ENCODE measurements around the gene UGGT1.
A peak's percentile ranks its signal among the peaks of the same experiment; 100 is the strongest.

The UGGT1 gene

GRCh38 chr2:128073278-128073677 lies 17.7 kb upstream of the UGGT1 start:
- Histone ChIP-seq H3K4me3 (ENCODE audit: low read depth, low read length) (no peak overlapping the region), H3K27me3 (ENCODE audit: control insufficient read depth, insufficient read depth, low read length) (no peaks in the 10 kb centered on the region), H3K9me3 (ENCODE audit: control insufficient read depth, insufficient read depth, low read length) (no peaks in the 10 kb centered on the region), H3K4me1 (ENCODE audit: control insufficient read depth, insufficient read depth, low read length) (no peaks in the 10 kb centered on the region), H3K36me3 (ENCODE audit: control insufficient read depth, insufficient read depth, low read length) (no peaks in the 10 kb centered on the region), H3K9ac (ENCODE audit: low read depth, low read length) (no peak overlapping the region)

- Histone ChIP-seq H3K4me1 (ENCODE audit: control insufficient read depth, insufficient read depth, low read length) (no peaks in the 10 kb centered on the region), H3K27me3 (ENCODE audit: control insufficient read depth, insufficient read depth, low read length) (no peaks in the 10 kb centered on the region), H3K4me3 (ENCODE audit: low read depth, low read length) (no peak overlapping the region), H3K36me3 (ENCODE audit: control insufficient read depth, insufficient read depth, low read length) (no peaks in the 10 kb centered on the region), H3K9ac (ENCODE audit: low read depth, low read length) (no peak overlapping the region), H3K9me3 (ENCODE audit: control insufficient read depth, insufficient read depth, low read length) (no peaks in the 10 kb centered on the region)
Measured at GRCh38 chr2:128076461-128077106, 14.4 kb upstream of the UGGT1 start.

- Histone ChIP-seq H3K9me3 (ENCODE audit: control insufficient read depth, insufficient read depth, low read length) (no peaks in the 10 kb centered on the region), H3K4me1 (ENCODE audit: control insufficient read depth, insufficient read depth, low read length) (no peaks in the 10 kb centered on the region), H3K36me3 (ENCODE audit: control insufficient read depth, insufficient read depth, low read length) (no peaks in the 10 kb centered on the region), H3K4me3 (ENCODE audit: low read depth, low read length) (no peak overlapping the region), H3K27me3 (ENCODE audit: control insufficient read depth, insufficient read depth, low read length) (no peaks in the 10 kb centered on the region), H3K9ac (ENCODE audit: low read depth, low read length) (no peak overlapping the region)
Measured at GRCh38 chr2:128084757-128085156, 6.2 kb upstream of the UGGT1 start.

GRCh38 chr2:128086244-128086643 lies 4.8 kb upstream of the UGGT1 start:
- H3K9me3 ChIP-seq (ENCODE audit: control insufficient read depth, insufficient read depth, low read length) = no peaks in the 10 kb centered on the region
- H3K4me1 ChIP-seq (ENCODE audit: control insufficient read depth, insufficient read depth, low read length) = no peaks in the 10 kb centered on the region
- H3K36me3 ChIP-seq (ENCODE audit: control insufficient read depth, insufficient read depth, low read length) = no peaks in the 10 kb centered on the region
- H3K9ac ChIP-seq (ENCODE audit: low read depth, low read length) = no peak overlapping the region
- H3K4me3 ChIP-seq (ENCODE audit: low read depth, low read length) = no peak overlapping the region
- H3K27me3 ChIP-seq (ENCODE audit: control insufficient read depth, insufficient read depth, low read length) = no peaks in the 10 kb centered on the region

- Histone ChIP-seq H3K9ac (ENCODE audit: low read depth, low read length) (peak overlapping the region; percentile 57), H3K27me3 (ENCODE audit: control insufficient read depth, insufficient read depth, low read length) (no peaks in the 10 kb centered on the region), H3K36me3 (ENCODE audit: control insufficient read depth, insufficient read depth, low read length) (no peaks in the 10 kb centered on the region), H3K9me3 (ENCODE audit: control insufficient read depth, insufficient read depth, low read length) (no peaks in the 10 kb centered on the region), H3K4me1 (ENCODE audit: control insufficient read depth, insufficient read depth, low read length) (no peaks in the 10 kb centered on the region), H3K4me3 (ENCODE audit: low read depth, low read length) (peak overlapping the region; percentile 96)
Measured at GRCh38 chr2:128090575-128090944, 440 bp upstream of the UGGT1 start.

- Histone ChIP-seq H3K27me3 (ENCODE audit: control insufficient read depth, insufficient read depth, low read length) (no peaks in the 10 kb centered on the region), H3K4me1 (ENCODE audit: control insufficient read depth, insufficient read depth, low read length) (no peaks in the 10 kb centered on the region), H3K4me3 (ENCODE audit: low read depth, low read length) (peak overlapping the region; percentile 96), H3K9ac (ENCODE audit: low read depth, low read length) (peak overlapping the region; percentile 61), H3K36me3 (ENCODE audit: control insufficient read depth, insufficient read depth, low read length) (no peaks in the 10 kb centered on the region), H3K9me3 (ENCODE audit: control insufficient read depth, insufficient read depth, low read length) (no peaks in the 10 kb centered on the region)
Measured at GRCh38 chr2:128091726-128092080, 703 bp downstream of the UGGT1 start.

- no peaks in the 10 kb centered on the region for H3K27me3 ChIP-seq (ENCODE audit: control insufficient read depth, insufficient read depth, low read length)
- no peaks in the 10 kb centered on the region for H3K9me3 ChIP-seq (ENCODE audit: control insufficient read depth, insufficient read depth, low read length)
- H3K4me1 ChIP-seq (ENCODE audit: control insufficient read depth, insufficient read depth, low read length) = no peaks in the 10 kb centered on the region
- H3K4me3 ChIP-seq (ENCODE audit: low read depth, low read length) = no peak overlapping the region
- H3K9ac ChIP-seq (ENCODE audit: low read depth, low read length) = no peak overlapping the region
- H3K36me3 ChIP-seq (ENCODE audit: control insufficient read depth, insufficient read depth, low read length) = peaks cover under 1% of the 10 kb centered on the region
Measured at GRCh38 chr2:128092656-128093055, 1.7 kb downstream of the UGGT1 start.

GRCh38 chr2:128093762-128094161 lies 2.8 kb downstream of the UGGT1 start:
- no peak overlapping the region for H3K4me3 ChIP-seq (ENCODE audit: low read depth, low read length)
- no peak overlapping the region for H3K9ac ChIP-seq (ENCODE audit: low read depth, low read length)
- H3K27me3 ChIP-seq (ENCODE audit: control insufficient read depth, insufficient read depth, low read length) = no peaks in the 10 kb centered on the region
- peaks cover 9% of the 10 kb centered on the region for H3K36me3 ChIP-seq (ENCODE audit: control insufficient read depth, insufficient read depth, low read length)
- H3K4me1 ChIP-seq (ENCODE audit: control insufficient read depth, insufficient read depth, low read length) = no peaks in the 10 kb centered on the region
- no peaks in the 10 kb centered on the region for H3K9me3 ChIP-seq (ENCODE audit: control insufficient read depth, insufficient read depth, low read length)

GRCh38 chr2:128095201-128095600 lies 4.2 kb downstream of the UGGT1 start:
- H3K27me3 ChIP-seq (ENCODE audit: control insufficient read depth, insufficient read depth, low read length) = no peaks in the 10 kb centered on the region
- H3K4me3 ChIP-seq (ENCODE audit: low read depth, low read length) = no peak overlapping the region
- H3K9ac ChIP-seq (ENCODE audit: low read depth, low read length) = no peak overlapping the region

GRCh38 chr2:128103407-128103806 lies 12.4 kb downstream of the UGGT1 start:
- peaks cover 1% of the 10 kb centered on the region for H3K36me3 ChIP-seq (ENCODE audit: control insufficient read depth, insufficient read depth, low read length)

More at GRCh38 chr2:128095201-128095600, 4.2 kb downstream of the UGGT1 start:
- Histone ChIP-seq H3K9me3 (ENCODE audit: control insufficient read depth, insufficient read depth, low read length) (no peaks in the 10 kb centered on the region), H3K36me3 (ENCODE audit: control insufficient read depth, insufficient read depth, low read length) (peaks cover 9% of the 10 kb centered on the region), H3K4me1 (ENCODE audit: control insufficient read depth, insufficient read depth, low read length) (no peaks in the 10 kb centered on the region)

GRCh38 chr2:128105072-128105471 lies 14.1 kb downstream of the UGGT1 start:
- no peak overlapping the region for H3K4me3 ChIP-seq (ENCODE audit: low read depth, low read length)
- no peaks in the 10 kb centered on the region for H3K4me1 ChIP-seq (ENCODE audit: control insufficient read depth, insufficient read depth, low read length)
- no peak overlapping the region for H3K9ac ChIP-seq (ENCODE audit: low read depth, low read length)
- no peaks in the 10 kb centered on the region for H3K27me3 ChIP-seq (ENCODE audit: control insufficient read depth, insufficient read depth, low read length)
- no peaks in the 10 kb centered on the region for H3K9me3 ChIP-seq (ENCODE audit: control insufficient read depth, insufficient read depth, low read length)
- no peaks in the 10 kb centered on the region for H3K36me3 ChIP-seq (ENCODE audit: control insufficient read depth, insufficient read depth, low read length)

More at GRCh38 chr2:128103407-128103806, 12.4 kb downstream of the UGGT1 start:
- no peak overlapping the region for H3K4me3 ChIP-seq (ENCODE audit: low read depth, low read length)
- H3K9me3 ChIP-seq (ENCODE audit: control insufficient read depth, insufficient read depth, low read length) = no peaks in the 10 kb centered on the region
- no peaks in the 10 kb centered on the region for H3K4me1 ChIP-seq (ENCODE audit: control insufficient read depth, insufficient read depth, low read length)
- no peaks in the 10 kb centered on the region for H3K27me3 ChIP-seq (ENCODE audit: control insufficient read depth, insufficient read depth, low read length)
- no peak overlapping the region for H3K9ac ChIP-seq (ENCODE audit: low read depth, low read length)

GRCh38 chr2:128108166-128108565 lies 17.2 kb downstream of the UGGT1 start:
- Histone ChIP-seq H3K9ac (ENCODE audit: low read depth, low read length) (no peak overlapping the region), H3K4me1 (ENCODE audit: control insufficient read depth, insufficient read depth, low read length) (no peaks in the 10 kb centered on the region), H3K27me3 (ENCODE audit: control insufficient read depth, insufficient read depth, low read length) (no peaks in the 10 kb centered on the region), H3K36me3 (ENCODE audit: control insufficient read depth, insufficient read depth, low read length) (peaks cover 5% of the 10 kb centered on the region), H3K4me3 (ENCODE audit: low read depth, low read length) (no peak overlapping the region), H3K9me3 (ENCODE audit: control insufficient read depth, insufficient read depth, low read length) (no peaks in the 10 kb centered on the region)
